ENCODE data around the gene BICDL2. TPM values are rescaled to one million over a fixed set of nuclear protein-coding genes. Genes with fewer than 3 reads are reported as not detected.

The BICDL2 gene
- total and polyA plus RNA-seq, 2 of the 8 experiments (the other 6 are each of a cell fraction or from before 2014, with no cell fraction given): 7.3 to 15.9 TPM

GRCh38 chr16:3038896-3039295 is 2.2 kb upstream of the BICDL2 start:
- H2BK5ac ChIP-seq (ENCODE audit: low read depth, low read length): 0 out of 2 replicates have a peak overlapping the region, but pooled peaks have one; percentile 0
- H3K4me1 ChIP-seq (replicated peaks in 1 of 4; ENCODE audit: control insufficient read depth in 3 of 4, insufficient read depth in 4 of 4, low read length in 3 of 4): peaks cover 3 to 19% (median 12%) of the 10 kb centered on the region in 4 experiments
- H2BK15ac ChIP-seq (ENCODE audit: low read length): peak overlapping the region; percentile 74; the same call in 1 of the 2 replicates
- peak overlapping the region; percentile 1 for H4K91ac ChIP-seq (replicated peaks; ENCODE audit: insufficient read length, low read length)
- peak overlapping the region; percentile 24; the same call in 1 of the 2 replicates for H2AK5ac ChIP-seq (ENCODE audit: low read depth, low read length)
- FAIRE-seq (no peak), DNase-seq (ENCODE audit: low read depth in 1 of 2, low spot score in 2 of 2) (no peak)
- WGBS, 2 experiments (ENCODE audit: extremely low coverage in 1 of 2, insufficient coverage in 1 of 2, insufficient read length in 1 of 2, insufficient replicate concordance in 2 of 2, low coverage in 1 of 2, low lambda C conversion rate in 2 of 2, missing lambda C conversion rate in 1 of 2): 89% methylated on average over 5 of the region's 5 CpGs; no CpG with 5 or more reads in 1 of the 2 experiments
- no peak overlapping the region for H2AFZ ChIP-seq (ENCODE audit: low read length)
- TF ChIP-seq HDAC2 (IDR thresholded peaks at IDR 0.05; ENCODE audit: borderline replicate concordance in 1 of 2, low read depth in 2 of 2, low read length in 2 of 2) (no peak), KDM1A (IDR thresholded peaks at IDR 0.05; ENCODE audit: borderline replicate concordance, low read length) (peak; percentile 61; the same call in 1 of the 2 replicates)
- CTCF ChIA-PET (ENCODE audit: partially characterized antibody): interaction anchor here (0.5 to 23.8 kb wide), 13 partner anchors 6 to 113 kb away, joined by 3 to 639 read pairs (median 6); partner anchors contain the start of genes CLDN9 and ZSCAN10
- H2BK120ac ChIP-seq (replicated peaks; ENCODE audit: low read depth, low read length): no peak overlapping the region
- no peaks in the 10 kb centered on the region for H3K79me2 ChIP-seq (ENCODE audit: control insufficient read depth in 1 of 2, insufficient read depth in 2 of 2, low read length in 2 of 2)
- no peak overlapping the region for H3K9ac ChIP-seq (replicated peaks in 1 of 4; ENCODE audit: extremely low read depth in 1 of 4, low read depth in 3 of 4, low read length in 3 of 4)
- H2BK20ac ChIP-seq (ENCODE audit: low read length): no peak overlapping the region
- peaks cover 3% of the 10 kb centered on the region; the same call in 1 of the 2 replicates for H3K23me2 ChIP-seq (ENCODE audit: low read depth, low read length)
- 0 out of 4 replicates have a peak overlapping the region, but pooled peaks have one; percentile 18 to 25 for H3K4me2 ChIP-seq (ENCODE audit: insufficient read depth in 1 of 2, low read depth in 2 of 2, low read length in 2 of 2)
- no peak overlapping the region for H3K56ac ChIP-seq (replicated peaks; ENCODE audit: insufficient read length, low read depth, low read length)
- no peak overlapping the region for H3K23ac ChIP-seq (ENCODE audit: insufficient read length)
- H3K14ac ChIP-seq (ENCODE audit: insufficient read length): no peak overlapping the region
- H3K4ac ChIP-seq (replicated peaks; ENCODE audit: insufficient read length, low read depth, low read length): no peak overlapping the region
- 0 out of 2 replicates have a peak, but pooled peaks cover 2% of the 10 kb centered on the region for H3K79me1 ChIP-seq (ENCODE audit: low read depth, low read length)
- POLR2A ChIA-PET (ENCODE audit: partially characterized antibody): interaction anchor here (0.6 to 34.8 kb wide), 17 partner anchors 8 to 1471 kb away, joined by 3 to 1808 read pairs (median 5); partner anchors contain the start of genes CLDN6, CLDN9, HCFC1R1 and THOC6
- H3K27ac ChIP-seq (ENCODE audit: low read depth, low read length): no peak overlapping the region
- H3K9me3 ChIP-seq (ENCODE audit: insufficient read depth in 2 of 2, low read depth in 1 of 2, low read length in 1 of 2): no peaks in the 10 kb centered on the region
- peak overlapping the region; percentile 28; the same call in 1 of the 2 replicates for H4K8ac ChIP-seq (ENCODE audit: extremely low read depth, insufficient read depth, low read length)
- peaks cover 2 to 10% of the 10 kb centered on the region in 2 experiments for H4K20me1 ChIP-seq (replicated peaks in 1 of 2; ENCODE audit: control insufficient read depth in 1 of 2, insufficient read depth in 2 of 2, low read length in 2 of 2)
- H2BK12ac ChIP-seq (ENCODE audit: low read depth, low read length): peak overlapping the region; percentile 32
- no peaks in the 10 kb centered on the region for H3K36me3 ChIP-seq (ENCODE audit: control insufficient read depth in 2 of 4, insufficient read depth in 4 of 4, low read length in 3 of 4)
- no peak overlapping the region for H3K4me3 ChIP-seq (ENCODE audit: extremely low read depth in 1 of 4, insufficient read depth in 2 of 4, low read depth in 3 of 4, low read length in 4 of 4)
- peaks cover 0 to 11% (median 3%) of the 10 kb centered on the region in 4 experiments; a peak in 1 of 7 replicates for H3K27me3 ChIP-seq (replicated peaks in 1 of 4; ENCODE audit: control insufficient read depth in 3 of 4, extremely low read depth in 1 of 4, insufficient read depth in 3 of 4, low read length in 3 of 4)
- peak overlapping the region; percentile 17 for H3K18ac ChIP-seq (ENCODE audit: extremely low read depth, low read length)
- no peak overlapping the region for H4K5ac ChIP-seq (ENCODE audit: insufficient read length, low read depth, low read length)

All from H1 (cell line).